OCI-LY1 (cell line): Measurements from ENCODE around the gene TMEM131.

Experiments used
- H2AFZ ChIP-seq: fragments of 200-600 bp; sonication (generic), shearing (Covaris generic); 2 replicates; pipeline ENCODE4 v1.6.0; 2014; ENCODE audit warnings: antibody characterized with exemption, mild to moderate bottlenecking, low read length
- H3F3A ChIP-seq: fragments of 200-600 bp; sonication (generic), shearing (Covaris generic); 2 replicates; pipeline ENCODE4 v1.6.0; 2014; ENCODE audit warnings: mild to moderate bottlenecking, antibody characterized with exemption, low read length, moderate library complexity; ENCODE audit not compliant: insufficient read depth
- H3K27ac ChIP-seq: fragments of 200-600 bp; sonication (generic); 2 replicates; pipeline ENCODE4 v1.5.1; 2014; ENCODE audit warnings: low read length, mixed run types, mild to moderate bottlenecking, low read depth; ENCODE audit not compliant: poor library complexity, severe bottlenecking
- H3K27me3 ChIP-seq: fragments of 200-600 bp; sonication (generic); 2 replicates; pipeline ENCODE4 v1.6.0; 2014; ENCODE audit warnings: antibody characterized with exemption, mild to moderate bottlenecking, low read length, moderate library complexity; ENCODE audit not compliant: insufficient read depth
- H3K36me3 ChIP-seq: fragments of 200-600 bp; sonication (generic); 2 replicates; pipeline ENCODE4 v1.6.1; 2014; ENCODE audit warnings: mild to moderate bottlenecking, antibody characterized with exemption, low read length, moderate library complexity, mixed read lengths; ENCODE audit not compliant: insufficient read depth
- H3K4me1 ChIP-seq: fragments of 200-600 bp; sonication (generic); 2 replicates; pipeline ENCODE4 v1.5.1; 2014; ENCODE audit warnings: mild to moderate bottlenecking, low read length, moderate library complexity; ENCODE audit not compliant: insufficient read depth, severe bottlenecking
- H3K4me2 ChIP-seq: fragments of 200-600 bp; sonication (generic), shearing (Covaris generic); 2 replicates; pipeline ENCODE4 v1.6.1; 2014; ENCODE audit warnings: low read length
- H3K4me3 ChIP-seq: fragments of 200-600 bp; sonication (generic); 2 replicates; pipeline ENCODE4 v1.5.1; 2014; ENCODE audit warnings: low read length, low read depth, mild to moderate bottlenecking, mixed read lengths; ENCODE audit not compliant: poor library complexity, severe bottlenecking
- H3K79me2 ChIP-seq: fragments of 200-600 bp; shearing (Covaris generic); 2 replicates; pipeline ENCODE4 v1.6.1; 2016; ENCODE audit warnings: mixed run types, low read length, mixed read lengths; ENCODE audit not compliant: insufficient read depth
- H3K9ac ChIP-seq: fragments of 200-600 bp; sonication (generic), shearing (Covaris generic); 2 replicates; pipeline ENCODE4 v1.6.1; 2014; ENCODE audit warnings: mild to moderate bottlenecking, low read length, mixed read lengths
- H3K9me2 ChIP-seq: fragments of 200-600 bp; sonication (generic), shearing (Covaris generic); 2 replicates; pipeline ENCODE4 v1.6.1; 2014; ENCODE audit warnings: low read depth, mild to moderate bottlenecking, low read length, mixed read lengths
- H3K9me3 ChIP-seq: fragments of 200-600 bp; shearing (Covaris generic); 2 replicates; pipeline ENCODE4 v1.6.1; 2014; ENCODE audit warnings: low read length, mixed read lengths
- H4K20me1 ChIP-seq: fragments of 200-600 bp; sonication (generic), shearing (Covaris generic); 2 replicates; pipeline ENCODE4 v1.6.0; 2016; ENCODE audit warnings: mild to moderate bottlenecking, low read length; ENCODE audit not compliant: insufficient read depth
- EZH2 ChIP-seq: fragments of 200-600 bp; sonication (generic), shearing (Covaris generic); IDR thresholded peaks from 2 replicates; pipeline ENCODE4 v1.8.0; 2017; ENCODE audit warnings: borderline replicate concordance, mixed run types, mild to moderate bottlenecking, antibody characterized with exemption, low read length, moderate library complexity, mixed read lengths
- TF ChIP-seq, protein P1 (sequence below): fragments of 200-600 bp; sonication (generic), shearing (Covaris generic); IDR thresholded peaks from 2 replicates; pipeline ENCODE4 v1.5.1; 2017; ENCODE audit warnings: mild to moderate bottlenecking, antibody characterized with exemption, low read length, moderate library complexity, mixed read lengths

The TMEM131 gene

DNA sequence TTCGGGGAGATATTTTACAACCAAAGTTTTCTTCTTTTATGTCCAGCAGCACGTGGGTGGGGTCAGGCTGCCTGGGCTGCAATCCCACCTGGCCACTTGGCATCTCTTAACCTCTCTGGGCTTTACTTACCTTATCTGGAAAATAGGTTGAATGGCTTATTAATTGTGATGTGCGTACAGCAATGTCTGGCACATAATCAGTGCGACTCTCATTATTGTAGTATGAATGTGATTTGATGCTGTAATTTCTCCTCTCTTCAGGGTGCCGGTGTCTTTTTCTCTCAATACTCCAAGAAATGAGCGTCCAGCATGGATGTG is 284.4 kb downstream of the TMEM131 start:
- Histone ChIP-seq H3K4me3 (no peak overlapping the region), H3K4me2 (no peak overlapping the region), H3F3A (no peaks in the 10 kb centered on the region), H3K79me2 (no peaks in the 10 kb centered on the region), H4K20me1 (no peaks in the 10 kb centered on the region), H3K9me3 (no peaks in the 10 kb centered on the region), H3K27ac (no peak overlapping the region), H3K9me2 (no peaks in the 10 kb centered on the region), H3K9ac (no peak overlapping the region), H3K4me1 (peaks cover 15% of the 10 kb centered on the region), H2AFZ (no peak overlapping the region), H3K36me3 (no peaks in the 10 kb centered on the region), H3K27me3 (no peaks in the 10 kb centered on the region)
- TF ChIP-seq EZH2: no peak
- TF ChIP-seq, protein P1, sequence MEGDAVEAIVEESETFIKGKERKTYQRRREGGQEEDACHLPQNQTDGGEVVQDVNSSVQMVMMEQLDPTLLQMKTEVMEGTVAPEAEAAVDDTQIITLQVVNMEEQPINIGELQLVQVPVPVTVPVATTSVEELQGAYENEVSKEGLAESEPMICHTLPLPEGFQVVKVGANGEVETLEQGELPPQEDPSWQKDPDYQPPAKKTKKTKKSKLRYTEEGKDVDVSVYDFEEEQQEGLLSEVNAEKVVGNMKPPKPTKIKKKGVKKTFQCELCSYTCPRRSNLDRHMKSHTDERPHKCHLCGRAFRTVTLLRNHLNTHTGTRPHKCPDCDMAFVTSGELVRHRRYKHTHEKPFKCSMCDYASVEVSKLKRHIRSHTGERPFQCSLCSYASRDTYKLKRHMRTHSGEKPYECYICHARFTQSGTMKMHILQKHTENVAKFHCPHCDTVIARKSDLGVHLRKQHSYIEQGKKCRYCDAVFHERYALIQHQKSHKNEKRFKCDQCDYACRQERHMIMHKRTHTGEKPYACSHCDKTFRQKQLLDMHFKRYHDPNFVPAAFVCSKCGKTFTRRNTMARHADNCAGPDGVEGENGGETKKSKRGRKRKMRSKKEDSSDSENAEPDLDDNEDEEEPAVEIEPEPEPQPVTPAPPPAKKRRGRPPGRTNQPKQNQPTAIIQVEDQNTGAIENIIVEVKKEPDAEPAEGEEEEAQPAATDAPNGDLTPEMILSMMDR: no peak

DNA sequence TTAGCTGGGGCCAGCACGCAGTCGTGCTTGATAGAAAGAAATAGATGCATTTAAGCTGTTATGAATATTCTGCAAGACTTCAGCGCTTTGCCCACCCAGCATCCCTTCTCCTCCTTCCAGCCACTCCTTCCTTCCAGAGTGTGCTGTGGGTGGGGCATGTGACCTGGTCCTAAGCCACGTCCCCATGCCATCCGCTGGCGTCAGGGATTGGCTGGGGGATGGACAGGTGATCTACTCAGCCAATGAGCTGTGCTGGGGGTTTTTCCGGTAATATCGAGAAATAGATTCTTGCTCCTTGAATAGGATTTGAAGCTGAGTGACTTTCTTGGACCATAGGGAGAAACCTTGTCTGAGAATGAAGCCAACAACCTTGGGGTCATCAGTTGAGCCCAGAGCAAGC is 287.1 kb downstream of the TMEM131 start:
- Histone ChIP-seq H3K79me2 (no peaks in the 10 kb centered on the region), H3K4me2 (no peak overlapping the region), H3K9me2 (no peaks in the 10 kb centered on the region), H4K20me1 (no peaks in the 10 kb centered on the region), H3K4me3 (no peak overlapping the region), H3K27ac (no peak overlapping the region), H3K36me3 (no peaks in the 10 kb centered on the region), H2AFZ (no peak overlapping the region), H3K9ac (no peak overlapping the region), H3K4me1 (peaks cover 9% of the 10 kb centered on the region), H3K9me3 (no peaks in the 10 kb centered on the region), H3K27me3 (no peaks in the 10 kb centered on the region), H3F3A (no peaks in the 10 kb centered on the region)
- no peak for TF ChIP-seq EZH2
- TF ChIP-seq, protein P1: no peak

DNA sequence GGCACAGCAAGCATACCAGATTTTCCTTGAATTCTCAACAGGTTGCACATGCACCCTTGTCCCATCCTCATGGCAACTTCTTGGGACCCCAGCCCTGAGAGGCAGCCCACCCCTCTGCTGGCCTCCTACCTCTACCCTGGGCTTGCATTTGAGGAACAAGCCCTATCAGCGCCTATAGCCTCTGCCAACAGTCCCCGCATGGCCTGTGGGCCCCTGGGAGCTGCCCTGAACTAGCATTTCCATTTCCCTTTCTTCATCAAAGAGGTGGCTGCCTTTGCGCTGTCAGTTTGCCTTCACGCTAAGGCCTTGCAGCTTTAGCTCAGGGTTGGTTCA is 287.7 kb downstream of the TMEM131 start:
- no peaks in the 10 kb centered on the region for H3K36me3 ChIP-seq
- H3K4me2 ChIP-seq: no peak overlapping the region
- peaks cover 3% of the 10 kb centered on the region for H3K4me1 ChIP-seq
- no peaks in the 10 kb centered on the region for H3K27me3 ChIP-seq
- no peaks in the 10 kb centered on the region for H4K20me1 ChIP-seq
- H3F3A ChIP-seq: no peaks in the 10 kb centered on the region
- no peak overlapping the region for H3K27ac ChIP-seq
- no peak overlapping the region for H2AFZ ChIP-seq
- no peaks in the 10 kb centered on the region for H3K9me2 ChIP-seq
- H3K4me3 ChIP-seq: no peak overlapping the region
- TF ChIP-seq, protein P1: no peak
- no peak for TF ChIP-seq EZH2
- H3K9ac ChIP-seq: no peak overlapping the region
- no peaks in the 10 kb centered on the region for H3K79me2 ChIP-seq
- no peaks in the 10 kb centered on the region for H3K9me3 ChIP-seq
